GM19351 (cell line): ENCODE results near the gene ZC3H7B.

Source experiments
- ATAC-seq: cut with Tn5 transposase; IDR thresholded peaks from one replicate; pipeline ENCODE4 v1.9.1; 2021; ENCODE audit warnings: mild to moderate bottlenecking, moderate library complexity; ENCODE audit not compliant: unreplicated experiment

The ZC3H7B gene

GRCh38 chr22:41352058-41352457 is 50.7 kb downstream of the ZC3H7B start:
- ATAC-seq: no peak

- ATAC-seq: no peak
Measured at GRCh38 chr22:41353862-41354575, 52.7 kb downstream of the ZC3H7B start.

- no peak for ATAC-seq
Measured at GRCh38 chr22:41354979-41355378, 53.7 kb downstream of the ZC3H7B start.

- ATAC-seq: no peak
Measured at GRCh38 chr22:41355895-41356294, 54.6 kb downstream of the ZC3H7B start.

GRCh38 chr22:41356430-41357028 is 55.2 kb downstream of the ZC3H7B start:
- no peak for ATAC-seq

DNA sequence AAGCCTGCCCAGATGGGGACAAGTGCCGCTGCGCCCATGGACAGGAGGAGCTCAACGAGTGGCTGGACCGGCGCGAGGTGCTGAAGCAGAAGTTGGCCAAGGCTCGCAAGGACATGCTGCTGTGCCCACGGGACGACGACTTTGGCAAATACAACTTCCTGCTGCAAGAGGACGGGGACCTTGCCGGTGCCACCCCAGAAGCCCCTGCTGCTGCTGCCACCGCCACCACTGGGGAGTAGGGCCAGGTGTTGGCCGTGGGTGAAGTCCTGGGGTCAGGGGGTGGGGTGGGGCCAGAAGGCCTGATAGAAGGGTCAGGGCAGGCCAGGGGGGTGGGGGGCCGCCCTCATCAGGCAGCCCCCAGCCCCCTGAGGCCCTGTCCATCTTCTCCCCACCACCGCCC is 55.9 kb downstream of the ZC3H7B start:
- no peak for ATAC-seq

GRCh38 chr22:41358927-41359326 is 57.6 kb downstream of the ZC3H7B start:
- ATAC-seq: no peak

- ATAC-seq: no peak
Measured at GRCh38 chr22:41359376-41359775, 58.1 kb downstream of the ZC3H7B start.

DNA sequence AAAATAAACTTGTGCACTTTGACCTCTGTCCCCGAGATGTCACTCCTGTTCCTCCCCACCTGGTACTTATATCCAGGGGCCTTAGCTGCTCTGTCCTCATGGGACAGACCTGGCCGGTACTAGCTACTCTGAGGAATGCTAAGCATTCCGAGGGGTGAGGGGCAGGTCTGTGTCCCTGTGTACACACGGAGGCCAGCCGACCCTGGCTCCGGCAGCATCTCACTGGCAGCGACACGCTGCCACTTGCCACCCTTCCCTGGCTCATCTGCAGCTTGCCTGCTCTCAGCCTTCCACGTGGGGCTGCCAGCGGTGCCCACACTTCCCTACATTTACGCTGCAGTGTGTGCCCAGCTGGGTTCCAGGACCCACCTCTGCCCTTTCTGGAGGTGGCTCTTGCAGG is 58.8 kb downstream of the ZC3H7B start:
- ATAC-seq: no peak

- no peak for ATAC-seq
Measured at GRCh38 chr22:41361716-41362310, 60.5 kb downstream of the ZC3H7B start.

- ATAC-seq: no peak
Measured at GRCh38 chr22:41362615-41363014, 61.3 kb downstream of the ZC3H7B start.

- no peak for ATAC-seq
Measured at GRCh38 chr22:41364233-41364632, 62.9 kb downstream of the ZC3H7B start.

- ATAC-seq: no peak
Measured at GRCh38 chr22:41364955-41365354, 63.6 kb downstream of the ZC3H7B start.

GRCh38 chr22:41365425-41365824 is 64.1 kb downstream of the ZC3H7B start:
- no peak for ATAC-seq

DNA sequence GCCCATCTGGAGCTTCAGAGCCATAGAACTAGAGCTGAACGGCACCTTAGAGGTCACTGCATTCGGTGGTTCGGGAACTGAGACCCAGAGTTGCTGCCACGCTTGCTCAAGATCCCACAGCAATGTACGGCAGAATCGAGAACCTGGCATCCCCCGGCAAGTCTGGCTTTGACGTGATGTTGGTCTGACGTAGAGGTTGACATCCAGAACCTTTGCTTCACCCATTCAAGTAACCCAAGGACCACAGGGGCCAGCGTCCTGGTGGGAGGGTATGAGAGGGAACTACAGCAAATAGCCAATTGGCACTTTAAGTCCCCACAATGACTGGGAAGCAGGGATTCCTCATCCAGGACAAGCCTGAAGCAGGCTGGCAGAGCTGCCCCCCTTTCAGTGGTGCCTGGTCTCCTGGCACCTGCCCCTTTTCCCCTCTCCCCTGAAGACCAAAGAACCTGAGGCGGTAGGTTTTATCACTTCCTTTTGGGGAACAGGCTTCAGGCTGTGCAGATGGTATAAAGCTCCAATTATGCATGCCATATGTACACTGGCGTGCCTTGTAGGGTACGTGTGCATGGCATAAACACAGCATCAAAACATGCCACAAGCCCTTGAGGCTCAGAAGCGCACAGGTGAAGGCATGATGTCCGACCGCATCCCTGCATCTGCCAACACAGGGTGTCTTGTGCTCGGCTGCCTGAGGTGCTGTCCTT is 65.2 kb downstream of the ZC3H7B start:
- ATAC-seq: no peak

DNA sequence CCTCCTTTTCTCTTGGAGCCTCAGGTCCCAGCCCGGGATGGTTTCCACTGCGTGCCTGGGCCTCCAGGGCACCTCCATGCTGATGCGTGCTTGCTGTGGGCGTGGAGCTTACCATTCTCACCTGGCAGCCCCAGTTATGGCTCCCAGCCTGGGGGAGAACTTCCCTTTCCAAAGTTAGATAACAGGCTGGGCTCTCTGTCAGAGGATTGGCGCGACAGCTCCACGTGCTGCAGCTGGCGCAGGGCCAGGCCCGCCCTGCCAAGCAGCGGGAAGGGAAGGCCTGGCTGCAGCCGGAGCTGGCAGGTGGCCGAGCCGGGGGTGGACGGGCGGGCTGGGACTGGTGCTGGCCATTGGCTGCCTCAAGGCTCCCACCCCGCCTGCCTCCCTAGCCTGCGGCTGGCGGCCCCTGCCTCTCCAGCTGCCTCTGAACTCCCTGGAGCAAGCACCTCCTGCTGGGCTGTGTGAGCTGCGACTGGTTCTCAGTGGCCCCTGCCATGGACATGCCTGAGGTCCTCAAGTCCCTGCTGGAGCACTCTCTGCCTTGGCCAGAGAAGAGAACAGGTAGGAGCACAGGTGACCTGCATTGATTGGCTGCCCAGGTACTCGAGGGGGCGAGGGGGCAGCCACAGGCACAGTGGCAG is 65.8 kb downstream of the ZC3H7B start:
- ATAC-seq: no peak

DNA sequence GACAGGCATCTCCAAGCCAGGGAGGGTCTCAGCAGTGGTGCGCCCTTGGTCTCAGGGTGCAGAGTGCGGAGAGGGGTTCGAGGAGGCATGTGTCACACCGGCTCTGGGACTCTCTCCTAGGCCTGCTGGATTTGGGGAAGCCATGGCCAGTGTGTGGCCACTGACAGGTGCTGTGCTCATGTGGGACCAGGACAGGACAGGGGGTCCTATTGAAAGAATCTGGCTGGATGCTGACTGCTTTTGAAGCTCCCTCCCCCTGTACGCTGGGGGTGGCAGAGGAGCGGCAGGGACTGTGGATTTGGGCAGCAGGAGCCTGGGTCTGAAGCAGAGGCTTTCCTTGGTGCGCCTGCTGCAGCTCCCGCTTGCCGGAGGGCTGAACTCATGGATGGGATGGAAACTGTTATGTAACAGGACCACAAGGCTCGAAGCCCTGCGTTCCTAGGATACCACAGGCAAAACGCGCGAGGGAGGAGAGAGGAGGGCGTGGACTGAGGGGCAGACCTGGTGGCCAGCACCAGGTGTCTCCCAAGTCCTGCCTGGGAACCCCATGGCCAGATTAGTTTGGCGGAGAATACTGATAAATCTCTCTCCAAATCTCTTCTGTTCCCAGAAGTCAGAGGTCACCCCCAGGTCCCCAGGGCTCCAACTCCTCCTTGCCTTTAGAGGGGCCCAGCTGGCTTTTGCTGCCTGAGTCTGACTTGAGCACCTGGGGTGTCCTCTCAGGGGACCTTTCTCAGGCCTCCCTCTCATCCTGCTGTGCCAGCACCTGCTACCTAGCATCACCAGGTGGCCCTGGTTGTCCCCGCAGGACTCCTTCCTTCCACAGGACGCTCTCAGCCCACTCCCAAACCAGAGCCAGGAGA is 66.6 kb downstream of the ZC3H7B start:
- no peak for ATAC-seq

GRCh38 chr22:41368543-41369423 is 67.5 kb downstream of the ZC3H7B start:
- no peak for ATAC-seq

DNA sequence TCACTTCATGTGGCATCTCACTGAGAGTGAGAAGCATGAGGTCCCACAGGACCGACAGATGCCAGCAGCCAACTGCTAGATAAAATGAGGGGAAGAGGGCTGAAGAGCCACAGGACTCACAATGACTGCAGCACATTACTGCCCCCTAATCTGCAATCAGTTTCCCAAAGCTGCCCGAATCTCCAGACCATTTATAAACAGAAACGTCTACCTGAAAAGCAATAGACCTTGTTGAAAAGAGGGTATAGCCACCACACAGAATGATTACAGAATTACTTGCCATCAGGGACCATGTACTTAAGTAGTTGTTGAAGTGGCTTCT is 68.1 kb downstream of the ZC3H7B start:
- ATAC-seq: no peak

- no peak for ATAC-seq
Measured at GRCh38 chr22:41369837-41370236, 68.5 kb downstream of the ZC3H7B start.
